ENCODE results near the gene ABHD17A. TPM values are rescaled to one million over a fixed set of nuclear protein-coding genes. Genes with fewer than 3 reads are reported as not detected.

The ABHD17A gene
- polyA plus RNA-seq, 1 experiment, result 48.8 TPM

DNA sequence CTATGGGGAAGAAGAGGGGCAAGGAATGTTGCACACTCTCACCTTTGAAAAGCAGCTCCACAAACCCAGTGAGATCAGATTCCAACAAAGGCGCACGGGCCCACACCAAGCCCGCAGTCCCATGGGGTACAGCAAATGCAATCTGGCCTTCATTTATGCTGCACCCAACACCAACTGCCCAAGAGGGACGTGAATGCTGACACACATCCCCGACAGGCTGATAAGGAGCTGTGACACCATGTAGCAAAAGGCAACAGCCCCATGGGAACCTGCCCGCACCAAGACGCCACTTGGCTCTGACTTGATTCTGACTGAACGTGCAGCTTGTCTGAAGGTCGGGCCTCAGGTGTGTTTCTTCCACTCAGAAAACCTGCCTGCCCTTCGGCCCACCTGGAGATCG, 54.3 kb downstream of the ABHD17A start:
- TF ChIP-seq CTCF (IDR thresholded peaks at IDR 0.05; ENCODE audit: insufficient read depth, low read depth, low read length), result no peak
- no peak overlapping the region for H3K4me3 ChIP-seq (ENCODE audit: low read depth, low read length)
- ChIA-PET CTCF (no interaction called here), POLR2A (no interaction called here)
- no peaks in the 10 kb centered on the region for H3K27me3 ChIP-seq (ENCODE audit: control insufficient read depth, insufficient read depth, low read length)
- DNase-seq (ENCODE audit: low read depth), result no peak
- H3K36me3 ChIP-seq (ENCODE audit: control insufficient read depth, insufficient read depth, low read length), result peaks cover 10% of the 10 kb centered on the region

GRCh38 chr19:1830568-1830967, 54.7 kb downstream of the ABHD17A start:
- H3K27me3 ChIP-seq (ENCODE audit: control insufficient read depth, insufficient read depth, low read length), result no peaks in the 10 kb centered on the region
- no peak for DNase-seq (ENCODE audit: low read depth)
- H3K4me3 ChIP-seq (ENCODE audit: low read depth, low read length), result no peak overlapping the region
- ChIA-PET POLR2A (no interaction called here), CTCF (interaction anchor here (0.8 to 1.0 kb wide), 2 partner anchors 63 to 158 kb away, joined by 3 read pairs; no protein-coding TSS in a partner anchor)
- H3K36me3 ChIP-seq (ENCODE audit: control insufficient read depth, insufficient read depth, low read length), result peaks cover 10% of the 10 kb centered on the region
- TF ChIP-seq CTCF (IDR thresholded peaks at IDR 0.05; ENCODE audit: insufficient read depth, low read depth, low read length), result no peak

GRCh38 chr19:1829958-1830357, 55.3 kb downstream of the ABHD17A start:
- no peak overlapping the region for H3K4me3 ChIP-seq (ENCODE audit: low read depth, low read length)
- CTCF ChIA-PET, result interaction anchor here (0.6 to 1.1 kb wide), 5 partner anchors 14 to 157 kb away, joined by 3 to 5 read pairs (median 3); partner anchors contain the start of gene ATP8B3
- DNase-seq (ENCODE audit: low read depth), result no peak
- no peak for TF ChIP-seq CTCF (IDR thresholded peaks at IDR 0.05; ENCODE audit: insufficient read depth, low read depth, low read length)
- H3K27me3 ChIP-seq (ENCODE audit: control insufficient read depth, insufficient read depth, low read length), result no peaks in the 10 kb centered on the region
- POLR2A ChIA-PET, result no interaction called here
- H3K36me3 ChIP-seq (ENCODE audit: control insufficient read depth, insufficient read depth, low read length), result peaks cover 10% of the 10 kb centered on the region

DNA sequence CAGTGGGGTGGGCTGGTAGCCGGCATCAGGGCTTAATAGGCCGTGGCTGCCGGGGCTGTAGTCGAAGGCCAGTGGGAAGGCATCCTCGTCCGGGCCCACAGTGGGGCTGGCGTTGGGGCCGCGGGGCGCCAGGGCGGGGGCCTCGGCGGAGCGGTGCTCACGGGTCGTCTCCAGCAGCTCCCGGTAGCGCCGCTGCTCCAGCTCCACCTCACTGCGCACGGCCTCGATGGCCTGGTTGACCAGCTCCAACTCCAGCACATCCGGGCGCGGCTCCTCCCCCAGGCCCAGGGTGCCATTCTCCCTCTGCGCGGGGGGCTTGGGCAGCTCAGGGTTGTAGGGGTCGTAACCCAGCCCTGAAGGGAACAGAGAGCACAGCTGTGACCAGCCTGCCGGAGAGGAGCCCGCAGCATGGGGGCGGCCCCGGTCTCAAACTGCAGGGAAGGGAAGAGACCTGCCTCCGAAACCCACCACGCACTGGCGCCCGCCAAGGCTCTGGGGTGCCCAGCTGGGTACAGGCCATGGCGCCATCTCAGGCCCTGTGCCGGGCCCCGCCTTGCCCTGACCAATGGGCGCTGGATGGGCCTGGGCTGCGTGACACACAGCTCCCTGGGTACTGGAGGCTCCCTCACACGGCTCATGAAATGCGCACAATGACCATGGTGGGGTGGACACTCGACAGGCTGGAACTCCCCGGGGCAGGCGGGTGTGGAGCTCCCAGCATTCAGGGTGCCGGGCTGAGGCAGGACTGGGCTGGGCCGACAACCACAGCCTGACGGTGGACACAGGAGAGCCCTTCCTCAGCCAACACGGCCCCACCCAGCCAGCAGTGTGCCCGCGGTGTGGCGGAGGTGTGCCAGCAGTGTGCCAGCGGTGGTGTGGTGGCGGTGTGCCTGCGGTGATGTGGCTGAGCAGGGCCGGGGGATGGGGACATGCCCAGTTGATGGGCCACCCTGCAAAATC, 56.7 kb downstream of the ABHD17A start:
- DNase-seq (ENCODE audit: low read depth), result no peak
- H3K36me3 ChIP-seq (ENCODE audit: control insufficient read depth, insufficient read depth, low read length), result peaks cover 11% of the 10 kb centered on the region
- ChIA-PET POLR2A (no interaction called here), CTCF (interaction anchor here (0.8 to 2.4 kb wide), 4 partner anchors 9 to 156 kb away, joined by 3 to 18 read pairs (median 4); no protein-coding TSS in a partner anchor)
- no peaks in the 10 kb centered on the region for H3K27me3 ChIP-seq (ENCODE audit: control insufficient read depth, insufficient read depth, low read length)
- TF ChIP-seq CTCF (IDR thresholded peaks at IDR 0.05; ENCODE audit: insufficient read depth, low read depth, low read length), result no peak
- no peak overlapping the region for H3K4me3 ChIP-seq (ENCODE audit: low read depth, low read length)

- ChIA-PET POLR2A (no interaction called here), CTCF (interaction anchor here (1.9 to 4.2 kb wide), 4 partner anchors 10 to 281 kb away, joined by 5 to 18 read pairs (median 14); partner anchors contain the start of gene ATP8B3)
- H3K36me3 ChIP-seq (ENCODE audit: control insufficient read depth, insufficient read depth, low read length), result peaks cover 16% of the 10 kb centered on the region
- no peak for DNase-seq (ENCODE audit: low read depth)
- no peak overlapping the region for H3K4me3 ChIP-seq (ENCODE audit: low read depth, low read length)
- no peaks in the 10 kb centered on the region for H3K27me3 ChIP-seq (ENCODE audit: control insufficient read depth, insufficient read depth, low read length)
- TF ChIP-seq CTCF (IDR thresholded peaks at IDR 0.05; ENCODE audit: insufficient read depth, low read depth, low read length), result no peak
Observed at GRCh38 chr19:1827566-1828278, 57.6 kb downstream of the ABHD17A start.

Data from BJ (cell line).